Mucosa of descending colon (tissue), 3 donors: ENCODE results near the gene RIN3. TPM values are rescaled to one million over a fixed set of nuclear protein-coding genes. Genes with fewer than 3 reads are reported as not detected.

Experiments used
- ATAC-seq: fragments of 200-7000 bp; cut with Tn5 transposase; one replicate; pipeline ENCODE4 v1.9.1; 2020; ENCODE audit warnings: mild to moderate bottlenecking, moderate library complexity
- DNase-seq, 3 donors: peaks; one replicate each; pipeline ENCODE4 v3.0.0-alpha.2; 2020
- H3K36me3 ChIP-seq: fragments of 200-600 bp; one replicate; pipeline ENCODE4 v1.8.0; 2021; ENCODE audit warnings: low read depth, mild to moderate bottlenecking
- H3K4me1 ChIP-seq: fragments of 200-600 bp; one replicate; pipeline ENCODE4 v1.8.0; 2021; ENCODE audit warnings: low read depth, mild to moderate bottlenecking
- H3K4me3 ChIP-seq: fragments of 200-600 bp; one replicate; pipeline ENCODE4 v1.8.0; 2021; ENCODE audit warnings: mild to moderate bottlenecking
- H3K9me3 ChIP-seq: fragments of 200-600 bp; one replicate; pipeline ENCODE4 v1.8.0; 2021; ENCODE audit warnings: mild to moderate bottlenecking
- CTCF ChIP-seq: fragments of 200-600 bp; IDR thresholded peaks from one replicate; pipeline ENCODE4 v1.8.0; 2022; ENCODE audit warnings: antibody characterized with exemption, mild to moderate bottlenecking
- intact Hi-C, 2 donors: fragments of 100-400 bp; cut with DNase I in 1 of 2; cut with micrococcal nuclease in 1 of 2; formaldehyde crosslinking; loops; one replicate each; pipeline versions ENCODE4 v1.11.0 to v1.11.1; 2022; cut with DNase I, micrococcal nuclease
- total RNA-seq, 3 donors: library from RNA; stranded (reverse); fragmentation: NEBNext Ultra II Directional in 2 of 3; extraction: Animal tissue kit (Norgen Biotek cat#: 25700) in 2 of 3; gene quantifications; one replicate each; pipeline versions ENCODE4 v1.2.1 to v1.2.4, GENCODE V29; 2021 to 2023
- donor health status: DM: no; HTN: no; CAD: no; lungs with moderate emphysema.
- donor health status: DM: no; HTN: no; CAD: no.
- donor health status: DM: no; HTN: yes; CAD: no.

Gene RIN3
- total RNA-seq, 3 donors from 2014 or later: 26.2 to 51.0 (median 32.9) TPM

- peaks cover 9% of the 10 kb centered on the region for H3K4me1 ChIP-seq
- H3K9me3 ChIP-seq: no peaks in the 10 kb centered on the region
- ATAC-seq (peak; percentile 66), DNase-seq (no peak)
- H3K4me3 ChIP-seq: no peak overlapping the region
- no peak for TF ChIP-seq CTCF
- intact Hi-C loops: no loop called here
- no peaks in the 10 kb centered on the region for H3K36me3 ChIP-seq
These were observed 72.7 kb downstream of the RIN3 start for GRCh38 chr14:92585981-92586937.

DNA sequence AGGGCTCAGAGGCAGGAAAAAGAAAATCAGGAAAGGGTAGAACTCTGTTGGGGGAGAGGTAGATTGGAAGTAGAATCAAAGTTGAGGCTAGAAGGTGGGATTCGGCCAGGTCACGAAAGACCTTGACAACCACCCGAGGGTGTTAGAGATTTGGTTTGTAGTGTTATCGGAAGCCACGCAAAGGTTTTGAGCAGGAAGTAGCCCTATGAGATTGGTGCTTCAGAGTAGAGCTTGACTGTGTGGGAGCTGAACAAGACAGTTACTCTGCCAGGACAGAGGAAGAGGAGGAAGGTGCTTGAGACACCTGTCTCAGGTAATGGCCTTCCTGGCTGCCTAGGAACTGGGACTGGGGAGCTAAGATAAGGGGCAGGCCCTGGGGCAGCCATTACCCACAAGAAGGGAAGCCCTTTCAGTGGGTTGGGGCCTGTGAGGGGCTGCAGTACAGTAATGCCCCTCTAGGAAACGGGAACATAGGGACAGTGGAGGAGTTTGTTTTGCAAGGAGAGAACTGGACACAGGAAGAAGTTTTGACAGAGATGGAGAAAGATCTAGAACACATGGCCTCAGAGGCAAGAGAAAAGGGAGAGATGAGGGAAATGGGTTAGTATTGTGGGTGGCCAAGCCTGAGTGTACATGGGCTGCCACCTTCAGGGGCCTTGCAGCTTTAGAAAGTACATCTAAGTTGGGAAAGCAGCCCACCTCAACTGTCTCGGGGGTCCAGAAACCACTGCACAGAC lies 73.5 kb downstream of the RIN3 start:
- Histone ChIP-seq H3K4me1 (peaks cover 9% of the 10 kb centered on the region), H3K36me3 (no peaks in the 10 kb centered on the region), H3K4me3 (no peak overlapping the region), H3K9me3 (no peaks in the 10 kb centered on the region)
- ATAC-seq: peak; percentile 38
- no peak for DNase-seq
- TF ChIP-seq CTCF: no peak
- intact Hi-C loops: no loop called here

DNA sequence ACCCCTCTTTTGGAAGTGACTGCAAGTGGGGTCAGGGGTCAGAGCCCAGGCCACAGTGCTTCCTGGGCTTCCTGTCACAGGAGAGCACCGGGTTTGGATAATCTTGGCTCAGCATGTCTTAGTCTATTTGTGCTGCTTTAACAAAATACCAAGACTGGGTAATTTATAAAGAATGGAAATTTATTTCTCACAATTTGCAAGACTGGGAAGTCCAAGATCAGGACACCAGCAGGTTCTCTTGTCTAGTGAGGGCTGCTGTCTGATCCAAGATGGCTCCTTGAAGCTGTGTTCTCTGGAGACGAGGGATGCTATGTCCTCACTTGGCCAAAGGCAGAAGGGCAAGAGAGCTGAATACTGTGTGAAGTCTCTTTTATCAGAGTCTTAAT lies 74.1 kb downstream of the RIN3 start:
- no peak for TF ChIP-seq CTCF
- intact Hi-C loops: no loop called here
- DNase-seq (no peak), ATAC-seq (no peak)
- H3K4me3 ChIP-seq: no peak overlapping the region
- H3K4me1 ChIP-seq: peaks cover 9% of the 10 kb centered on the region
- no peaks in the 10 kb centered on the region for H3K9me3 ChIP-seq
- no peaks in the 10 kb centered on the region for H3K36me3 ChIP-seq

DNA sequence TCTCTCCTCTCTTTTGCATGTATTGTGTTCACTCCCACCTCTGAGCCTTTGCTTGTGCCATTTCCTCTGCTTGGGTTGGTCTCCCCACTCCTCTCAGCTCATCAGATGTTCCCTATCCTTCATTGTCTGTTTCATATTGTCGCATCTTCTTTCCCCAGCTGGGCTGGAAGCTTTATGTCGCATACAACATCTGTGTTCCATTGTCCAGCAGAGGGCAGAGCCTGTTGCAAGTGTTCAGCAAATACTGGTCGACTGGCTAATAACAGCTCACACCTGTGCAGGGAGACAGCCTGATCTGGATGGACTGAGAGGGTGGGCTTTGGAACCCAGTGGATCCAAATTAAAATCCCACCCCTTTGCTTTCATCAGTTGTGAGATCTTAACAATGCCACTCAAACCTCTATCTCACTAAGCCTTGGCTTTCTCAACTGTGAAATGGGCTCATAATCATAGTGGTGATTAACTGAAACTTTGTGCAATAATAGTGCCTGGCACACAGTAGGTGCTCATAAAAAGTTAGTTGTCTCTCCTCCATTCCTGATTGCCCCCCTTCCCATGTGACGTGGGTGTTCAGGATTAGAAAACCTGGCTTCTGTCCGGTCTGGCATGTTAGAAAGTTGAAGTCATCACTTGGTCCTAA lies 75.8 kb downstream of the RIN3 start:
- Histone ChIP-seq H3K4me3 (no peak overlapping the region), H3K36me3 (no peaks in the 10 kb centered on the region), H3K4me1 (peaks cover 9% of the 10 kb centered on the region), H3K9me3 (no peaks in the 10 kb centered on the region)
- ATAC-seq (peak; percentile 62), DNase-seq (peak in 1 of 3 donors; percentile 63)
- no peak for TF ChIP-seq CTCF
- intact Hi-C loops: no loop called here

- ATAC-seq (no peak), DNase-seq (no peak)
- Histone ChIP-seq H3K4me1 (peaks cover 5% of the 10 kb centered on the region), H3K4me3 (no peak overlapping the region), H3K36me3 (no peaks in the 10 kb centered on the region), H3K9me3 (no peaks in the 10 kb centered on the region)
- intact Hi-C loops: no loop called here
- no peak for TF ChIP-seq CTCF
These were observed 76.6 kb downstream of the RIN3 start for GRCh38 chr14:92590176-92590575.
